UCSD-AML1 (cell line): Measurements from ENCODE around the gene TBCD.
"Not testable (repeated sequence)": the region's sequence is repeated elsewhere in the genome, so short reads cannot be mapped to it uniquely, and the experiment has no call there.

Experiments
- DNase-seq: peaks from one replicate; lab custom pipeline; 2025; ENCODE audit not compliant: unreplicated experiment; lab: John Stamatoyannopoulos, UW

The TBCD gene

GRCh38 chr17:82765371-82765770 is 13.5 kb downstream of the TBCD start:
- DNase-seq: no peak

DNA sequence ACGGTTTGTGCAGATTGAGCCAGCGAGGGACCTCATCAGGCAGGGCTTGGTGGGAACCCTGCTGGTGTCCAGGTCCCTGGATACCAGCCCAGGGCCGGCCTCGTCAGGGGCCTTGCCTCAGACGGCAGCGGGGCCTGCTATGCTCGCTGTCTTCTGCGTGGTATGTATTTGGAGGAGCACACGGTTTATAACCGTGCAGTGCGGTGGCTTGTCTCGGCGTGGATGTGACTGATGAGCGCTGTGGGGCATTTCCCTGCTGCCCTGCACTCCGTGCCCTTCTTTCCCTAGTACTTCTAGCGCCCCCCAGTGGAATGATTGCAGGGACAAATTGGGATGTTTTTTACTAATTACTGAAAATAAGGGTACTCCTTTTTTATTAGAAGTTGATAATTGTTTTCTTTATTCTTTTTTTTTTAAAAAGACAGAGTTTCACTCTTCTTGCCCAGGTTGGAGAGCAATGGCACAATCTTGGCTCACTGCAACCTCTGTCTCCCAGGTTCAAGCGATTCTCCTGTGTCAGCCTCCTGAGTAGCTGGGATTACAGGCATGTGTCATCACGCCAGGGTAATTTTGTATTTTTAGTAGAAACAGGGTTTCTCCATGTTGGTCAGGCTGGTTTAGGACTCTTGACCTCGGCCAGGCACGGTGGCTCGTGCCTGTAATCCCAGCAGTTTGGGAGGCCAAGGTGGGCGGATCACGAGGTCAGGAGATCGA is 15.3 kb downstream of the TBCD start:
- peak; percentile 40 for DNase-seq

DNA sequence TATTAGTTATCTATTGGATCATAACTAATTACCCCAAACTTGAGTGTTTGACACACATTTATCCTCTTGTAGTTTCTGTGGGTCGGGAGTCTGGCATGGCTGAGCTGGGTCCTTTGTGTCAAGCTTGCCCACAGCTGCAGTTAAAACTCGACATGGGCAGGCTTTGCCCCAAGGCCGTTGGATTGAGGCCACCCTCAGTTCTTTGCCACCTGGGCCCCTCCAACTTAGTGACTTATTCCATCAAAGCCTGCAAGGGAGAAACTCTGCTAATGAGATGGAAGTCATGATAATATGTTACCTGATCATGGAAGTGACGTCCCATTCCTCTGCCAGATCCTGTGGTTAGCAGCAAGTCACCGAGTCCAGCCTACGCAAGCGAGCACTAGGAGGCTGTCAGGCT is 17.2 kb downstream of the TBCD start:
- no peak for DNase-seq

GRCh38 chr17:82772026-82772425 is 20.2 kb downstream of the TBCD start:
- no peak for DNase-seq

DNA sequence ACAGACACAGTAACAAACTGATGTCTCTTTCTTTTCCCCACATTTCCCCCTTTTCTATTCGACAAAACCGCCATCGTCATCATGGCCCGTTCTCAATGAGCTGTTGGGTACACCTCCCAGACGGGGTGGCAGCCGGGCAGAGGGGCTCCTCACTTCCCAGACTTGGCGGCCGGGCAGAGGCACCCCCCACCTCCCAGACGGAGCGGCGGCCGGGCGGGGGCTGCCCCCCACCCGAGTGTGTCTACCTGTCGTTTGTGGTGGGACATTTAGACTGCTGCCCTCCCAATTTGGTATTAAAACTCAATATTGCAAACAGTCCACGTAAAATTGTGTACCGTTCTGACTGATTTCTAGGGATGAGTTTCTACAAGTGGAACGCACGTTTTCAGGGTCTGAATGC is 22.6 kb downstream of the TBCD start:
- DNase-seq: not testable (repeated sequence)

GRCh38 chr17:82775001-82775823 is 23.3 kb downstream of the TBCD start:
- no peak for DNase-seq

- DNase-seq: no peak
These were observed 24.6 kb downstream of the TBCD start for GRCh38 chr17:82776454-82776853.

GRCh38 chr17:82777778-82778375 is 26.0 kb downstream of the TBCD start:
- not testable (repeated sequence) for DNase-seq

DNA sequence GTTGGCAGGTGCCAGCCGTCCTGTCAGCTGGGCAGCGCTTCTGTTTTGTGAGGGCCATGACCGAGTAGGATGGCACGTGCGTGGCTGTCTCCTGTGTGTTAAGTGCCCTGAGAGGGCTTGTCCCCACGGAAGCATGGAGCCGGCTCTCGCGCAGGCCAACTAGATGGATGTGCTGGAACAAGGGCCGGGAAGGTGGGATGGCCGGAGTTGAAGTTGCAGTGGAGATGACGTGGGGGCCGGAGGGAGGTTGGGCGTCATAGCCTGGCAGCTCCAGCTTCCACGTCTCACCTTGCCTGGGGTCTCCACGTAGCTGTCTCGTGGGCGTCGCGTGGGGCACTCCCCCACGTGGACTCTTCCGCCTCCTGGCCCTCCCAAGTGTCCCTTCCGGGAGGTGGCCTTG is 27.7 kb downstream of the TBCD start:
- no peak for DNase-seq

DNA sequence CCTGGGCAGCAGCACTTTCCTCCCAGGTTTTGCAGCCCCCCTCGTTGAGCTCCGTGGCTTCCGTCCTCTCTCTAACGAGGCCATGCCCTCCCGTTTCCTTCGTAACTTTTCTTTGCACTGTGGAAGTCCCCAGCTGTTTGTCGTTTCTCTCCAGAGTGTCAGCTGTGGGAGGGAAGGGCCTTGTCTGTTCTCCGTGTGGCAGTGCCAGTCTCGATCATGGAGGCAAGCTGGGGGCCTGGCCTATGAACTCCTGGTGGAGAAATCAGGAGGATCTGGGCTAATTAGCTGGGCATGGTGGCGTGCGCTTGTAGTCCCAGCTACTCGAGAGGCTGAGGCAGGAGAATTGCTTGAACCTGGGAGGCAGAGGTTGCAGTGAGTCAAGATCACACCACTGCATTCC is 28.3 kb downstream of the TBCD start:
- no peak for DNase-seq

DNA sequence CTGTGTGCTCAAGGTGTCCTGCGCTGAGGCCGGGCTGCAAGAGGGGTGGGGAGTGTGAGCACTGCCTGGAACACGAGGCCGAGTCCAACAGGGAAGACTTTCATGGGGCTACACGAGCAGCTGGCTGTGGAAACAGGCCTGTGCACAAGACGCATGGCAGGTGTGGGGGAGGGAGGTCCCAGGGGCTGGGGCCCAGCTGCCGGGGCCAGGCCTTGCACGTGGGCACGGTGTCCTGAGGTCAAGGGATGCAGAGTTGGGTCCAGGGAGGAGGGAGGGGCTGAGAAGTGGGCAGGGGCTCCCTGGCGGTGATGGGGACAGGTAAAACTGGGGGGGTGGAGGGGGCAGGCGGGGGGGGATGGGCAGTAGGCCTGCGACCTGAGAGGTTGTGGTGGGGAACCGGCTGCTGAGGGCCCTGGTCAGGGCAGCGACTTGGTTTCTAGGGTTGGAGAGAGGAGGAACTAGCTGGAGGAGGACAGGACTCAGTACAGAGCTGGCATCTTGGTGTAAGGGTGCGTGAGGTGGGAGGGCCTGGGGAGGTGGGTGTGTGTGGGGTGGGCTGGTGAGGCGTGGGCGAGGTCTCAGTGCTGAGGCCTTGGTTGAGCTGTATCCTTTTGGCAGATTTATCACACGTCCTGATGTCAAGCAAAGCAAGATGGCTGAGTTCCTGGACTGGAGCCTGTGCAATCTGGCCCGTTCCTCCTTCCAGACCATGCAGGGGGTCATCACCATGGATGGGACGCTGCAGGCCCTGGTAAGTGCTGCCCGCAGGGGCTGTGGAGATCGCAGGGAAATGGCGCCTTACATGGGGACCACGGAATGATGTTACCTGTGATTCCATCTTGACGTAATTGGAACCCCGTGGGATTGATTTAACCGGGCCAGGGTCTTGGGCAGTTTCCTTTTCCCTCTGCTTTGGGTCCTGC is 29.4 kb downstream of the TBCD start:
- DNase-seq: no peak

DNA sequence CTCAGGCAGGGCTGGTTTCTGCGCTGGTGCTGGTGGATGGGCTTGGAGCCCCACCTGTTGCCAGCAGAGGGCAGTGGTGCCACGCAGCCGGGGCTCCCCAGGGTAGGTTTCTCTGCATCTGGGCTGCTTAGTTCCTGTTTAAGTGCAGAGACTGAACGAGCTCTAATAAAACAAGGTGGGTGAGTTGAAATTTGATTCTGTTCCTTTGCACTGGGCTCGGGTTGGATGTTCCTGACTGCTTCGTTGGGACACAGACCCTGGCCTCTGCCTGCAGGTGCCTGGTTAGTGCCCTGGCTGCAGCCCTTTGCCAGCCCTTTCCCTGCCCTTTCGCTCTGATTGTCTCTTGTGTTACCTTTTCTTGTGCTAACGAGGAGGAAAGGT is 30.0 kb downstream of the TBCD start:
- DNase-seq: peak; percentile 86

DNA sequence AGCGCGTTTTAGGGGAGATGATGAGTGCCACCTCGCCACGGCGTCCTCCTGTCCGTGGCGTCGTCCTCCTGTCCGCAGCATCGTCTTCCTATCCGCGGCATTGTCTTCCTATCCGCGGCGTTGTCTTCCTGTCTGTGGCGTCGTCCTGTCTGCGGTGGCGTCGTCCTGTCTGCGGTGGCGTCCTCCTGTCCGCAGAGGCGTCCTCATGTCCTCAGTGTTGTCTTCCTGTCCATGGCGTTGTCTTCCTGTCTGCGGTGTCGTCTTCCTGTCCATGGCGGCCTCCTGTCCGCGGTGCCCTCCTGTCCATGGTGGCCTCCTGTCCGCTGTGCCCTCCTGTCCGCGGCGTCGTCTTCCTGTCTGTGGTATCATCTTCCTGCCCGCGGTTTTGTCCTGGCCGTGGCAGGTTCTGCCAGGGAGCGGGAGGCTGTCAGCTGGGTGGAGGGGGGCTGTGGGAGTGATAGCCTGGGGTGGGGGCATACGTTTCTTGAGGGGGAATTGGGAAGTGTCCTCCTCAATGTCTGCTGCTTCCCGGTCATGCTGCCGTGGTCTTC is 30.9 kb downstream of the TBCD start:
- peak; percentile 74 for DNase-seq

GRCh38 chr17:82783498-82783897 is 31.6 kb downstream of the TBCD start:
- no peak for DNase-seq

GRCh38 chr17:82785581-82785980 is 33.7 kb downstream of the TBCD start:
- DNase-seq: not testable (repeated sequence)

GRCh38 chr17:82786427-82786826 is 34.6 kb downstream of the TBCD start:
- DNase-seq: no peak

DNA sequence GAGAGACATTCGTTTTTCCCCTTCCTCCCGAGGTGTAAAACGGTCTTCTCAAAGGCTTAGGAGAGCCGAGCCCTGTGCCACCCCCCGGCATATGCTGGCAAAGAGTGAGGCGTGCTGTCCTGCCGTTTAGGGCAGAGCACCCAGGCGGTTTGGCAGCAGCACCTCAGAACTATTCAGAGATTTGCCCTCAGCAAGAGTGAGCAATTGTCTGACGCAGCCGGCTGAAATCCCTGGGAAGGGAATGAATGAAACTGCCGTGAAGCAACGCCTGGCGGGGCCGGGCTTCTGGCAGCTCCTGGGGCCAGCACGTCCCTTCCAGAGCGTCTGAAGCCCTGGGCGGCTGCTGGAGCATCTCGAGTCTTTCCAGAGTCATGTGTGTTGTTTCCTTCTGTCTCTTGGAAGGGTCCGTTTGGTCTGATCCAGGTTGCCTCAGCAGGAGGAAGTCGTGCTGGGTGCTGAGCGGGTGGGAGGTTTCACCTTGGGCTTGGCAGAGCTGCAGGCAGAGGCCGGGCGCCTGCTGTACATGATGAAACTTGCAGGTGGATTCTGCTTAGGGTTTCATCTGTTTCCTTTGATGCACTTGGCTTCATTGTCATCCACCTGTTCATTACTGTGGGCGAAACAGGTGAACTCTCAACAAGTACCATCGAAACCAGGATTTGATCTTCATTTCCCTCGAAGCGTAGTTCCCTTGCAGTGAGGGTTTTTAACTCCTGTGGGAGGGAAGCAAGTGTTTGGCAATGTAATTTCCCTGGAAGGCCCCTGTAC is 35.4 kb downstream of the TBCD start:
- no peak for DNase-seq

- DNase-seq: no peak
These were observed 36.5 kb downstream of the TBCD start for GRCh38 chr17:82788206-82789001.

DNA sequence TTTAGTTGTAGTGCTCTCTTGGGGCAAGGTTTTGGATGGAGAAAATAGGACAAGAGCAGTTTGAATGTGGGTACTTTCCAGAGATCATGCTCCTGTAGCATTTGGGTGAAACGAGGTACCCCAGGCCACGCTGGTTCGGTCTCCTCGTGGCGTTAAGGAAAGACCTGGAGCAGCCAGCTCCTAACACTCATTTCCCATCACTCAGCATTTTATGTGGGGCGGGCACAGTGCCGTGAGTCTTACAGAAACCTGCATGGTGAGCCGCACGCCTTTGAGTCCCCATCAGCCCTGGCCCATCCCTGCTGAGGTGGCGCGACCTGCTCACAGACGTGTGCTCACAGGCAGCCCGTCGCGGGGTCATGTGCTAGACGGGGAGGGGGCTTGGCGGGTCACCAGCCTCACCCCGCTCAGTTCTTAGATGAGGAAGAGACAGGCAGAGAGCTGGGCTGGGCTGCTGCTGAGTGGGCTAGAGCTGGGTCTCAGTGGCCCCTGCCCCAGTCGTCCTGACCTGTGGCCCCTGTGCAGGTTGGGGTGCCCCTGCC is 37.3 kb downstream of the TBCD start:
- no peak for DNase-seq
